Measurements from ENCODE around the gene NEURL1B. TPM values are rescaled to one million over a fixed set of nuclear protein-coding genes. Genes with fewer than 3 reads are reported as not detected.

NEURL1B gene
- polyA plus RNA-seq, 2 of the 4 experiments (the other 2 are of a cell fraction) = 0.89 to 2.1 TPM

DNA sequence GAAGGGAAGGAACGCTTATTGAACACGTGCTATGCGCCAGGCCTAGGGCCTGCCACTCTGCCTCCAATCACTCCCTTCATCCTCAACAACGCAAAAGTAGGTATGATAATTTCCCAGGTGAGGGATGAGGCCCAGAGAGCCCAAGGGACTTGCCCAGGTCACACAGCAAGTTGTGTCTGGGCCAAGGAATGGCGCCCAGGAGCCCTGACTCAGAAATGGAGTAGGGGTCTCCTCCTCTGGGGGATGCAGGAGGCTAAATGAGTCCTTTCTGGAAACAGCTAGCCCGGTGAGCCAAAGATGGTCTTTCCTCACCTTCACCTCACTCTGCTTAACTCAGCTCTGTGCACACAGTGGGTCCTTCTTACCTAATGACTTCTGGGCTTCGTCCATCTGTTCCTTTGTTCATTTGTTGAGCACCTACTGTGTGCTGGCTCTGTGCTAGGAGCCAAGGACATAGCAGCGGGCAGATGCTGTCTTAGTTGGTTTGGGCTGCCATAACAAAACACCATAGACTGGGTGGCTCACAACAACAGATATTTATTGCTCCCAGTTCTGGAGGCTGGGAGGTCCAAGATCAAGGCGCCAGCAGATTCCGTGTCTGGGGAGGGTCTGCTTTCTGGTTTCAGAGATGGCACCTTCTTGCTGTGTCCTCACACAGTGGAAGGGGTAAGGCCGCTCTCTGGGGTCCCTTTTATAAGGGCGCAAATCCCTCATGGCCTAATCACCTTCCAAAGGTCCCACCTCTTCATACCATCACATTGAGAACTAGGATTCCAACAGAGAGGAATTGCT lies 22.3 kb upstream of the NEURL1B start:
- no peak overlapping the region for H3K27ac ChIP-seq
- peaks cover 14% of the 10 kb centered on the region; the same call in 2 of the 3 replicates for H3K9me3 ChIP-seq
- H3K4me3 ChIP-seq = no peak overlapping the region
- no peak overlapping the region for H3K4me2 ChIP-seq
- DNase-seq (ENCODE audit: low read depth in 1 of 2, low spot score in 1 of 2) (no peak), ATAC-seq (no peak), FAIRE-seq (no peak)
- WGBS (ENCODE audit: missing lambda C conversion rate) = 78% methylated on average over 12 of the region's 12 CpGs
- TF ChIP-seq MAZ (IDR thresholded peaks at IDR 0.05; ENCODE audit: borderline replicate concordance, low read depth, low read length) = no peak
- no peak for TF ChIP-seq CBX8 (IDR thresholded peaks at IDR 0.05)
- ChIA-PET CTCF (interaction anchor here (1.8 kb wide), 1 partner anchor 18 kb away, joined by 4 read pairs; no protein-coding TSS in a partner anchor), POLR2A (no interaction called here)
- H3K4me1 ChIP-seq = no peaks in the 10 kb centered on the region

GRCh38 chr5:172620506-172620905 lies 20.6 kb upstream of the NEURL1B start:
- Histone ChIP-seq H3K4me3 (no peak overlapping the region), H3K4me2 (no peak overlapping the region), H3K27ac (no peak overlapping the region), H3K4me1 (no peaks in the 10 kb centered on the region), H3K9me3 (0 out of 3 replicates have a peak, but pooled peaks cover 2% of the 10 kb centered on the region)
- ATAC-seq (0 out of 6 replicates have a peak, but pooled peaks of 1 of the 2 experiments have one; percentile 14), DNase-seq (ENCODE audit: low read depth in 1 of 2, low spot score in 1 of 2) (no peak), FAIRE-seq (no peak)
- TF ChIP-seq KDM1A (IDR thresholded peaks at IDR 0.05; ENCODE audit: low read depth) = no peak
- no peak for TF ChIP-seq ZC3H11A (IDR thresholded peaks at IDR 0.05)
- TF ChIP-seq FOXS1 (CRISPR knock-in tag; IDR thresholded peaks at IDR 0.05) = no peak
- TF ChIP-seq MAFK (IDR thresholded peaks at IDR 0.05; ENCODE audit: partially characterized antibody) = no peak
- no peak for TF ChIP-seq EP300 (IDR thresholded peaks at IDR 0.05)
- TF ChIP-seq RFX5 (IDR thresholded peaks at IDR 0.05) = no peak
- TF ChIP-seq CHD4 (IDR thresholded peaks at IDR 0.05; ENCODE audit: borderline replicate concordance) = no peak
- no peak for TF ChIP-seq BHLHE40 (IDR thresholded peaks at IDR 0.05; ENCODE audit: low read depth, low read length)
- TF ChIP-seq FOSL2 (IDR thresholded peaks at IDR 0.05) = no peak
- TF ChIP-seq FOSL2 (CRISPR knock-in tag; IDR thresholded peaks at IDR 0.05) = no peak
- no peak for TF ChIP-seq HOXA7 (CRISPR knock-in tag; IDR thresholded peaks at IDR 0.05)
- whole genome bisulfite sequencing (ENCODE audit: missing lambda C conversion rate) = 63% methylated on average over 6 of the region's 6 CpGs
- ChIA-PET POLR2A (no interaction called here), CTCF (interaction anchor here (1.0 kb wide), 1 partner anchor 45 kb away, joined by 3 read pairs; no protein-coding TSS in a partner anchor)

- ChIA-PET POLR2A (no interaction called here), CTCF (interaction anchor here (2.5 kb wide), 1 partner anchor 143 kb away, joined by 8 read pairs; no protein-coding TSS in a partner anchor)
- Histone ChIP-seq H3K4me1 (no peaks in the 10 kb centered on the region), H3K27ac (no peak overlapping the region), H3K4me2 (no peak overlapping the region), H3K4me3 (no peak overlapping the region), H3K9me3 (no peaks in the 10 kb centered on the region)
- ATAC-seq (peak; percentile 31 to 55; a peak in 3 of 6 replicates), FAIRE-seq (no peak), DNase-seq (ENCODE audit: low read depth in 1 of 2, low spot score in 1 of 2) (no peak)
- TF ChIP-seq NFE2L2 (conservative IDR thresholded peaks at IDR 0.05; ENCODE audit: low read length) = no peak
- 60% methylated on average over 20 of the region's 22 CpGs for WGBS (ENCODE audit: missing lambda C conversion rate)
Observed at GRCh38 chr5:172622091-172623046, 18.7 kb upstream of the NEURL1B start.

GRCh38 chr5:172623313-172623980 lies 17.6 kb upstream of the NEURL1B start:
- ChIA-PET CTCF (interaction anchor here (0.9 to 2.5 kb wide), 2 partner anchors 74 to 145 kb away, joined by 3 to 8 read pairs; no protein-coding TSS in a partner anchor), POLR2A (no interaction called here)
- H3K27ac ChIP-seq = no peak overlapping the region
- ATAC-seq (no peak), FAIRE-seq (no peak), DNase-seq (ENCODE audit: low read depth in 1 of 2, low spot score in 1 of 2) (no peak)
- no peaks in the 10 kb centered on the region for H3K4me1 ChIP-seq
- no peak overlapping the region for H3K4me2 ChIP-seq
- H3K4me3 ChIP-seq = no peak overlapping the region
- 85% methylated on average over 9 of the region's 9 CpGs for WGBS (ENCODE audit: missing lambda C conversion rate)
- no peaks in the 10 kb centered on the region for H3K9me3 ChIP-seq
- no peak for TF ChIP-seq BHLHE40 (IDR thresholded peaks at IDR 0.05; ENCODE audit: low read depth, low read length)
- TF ChIP-seq, protein P1, sequence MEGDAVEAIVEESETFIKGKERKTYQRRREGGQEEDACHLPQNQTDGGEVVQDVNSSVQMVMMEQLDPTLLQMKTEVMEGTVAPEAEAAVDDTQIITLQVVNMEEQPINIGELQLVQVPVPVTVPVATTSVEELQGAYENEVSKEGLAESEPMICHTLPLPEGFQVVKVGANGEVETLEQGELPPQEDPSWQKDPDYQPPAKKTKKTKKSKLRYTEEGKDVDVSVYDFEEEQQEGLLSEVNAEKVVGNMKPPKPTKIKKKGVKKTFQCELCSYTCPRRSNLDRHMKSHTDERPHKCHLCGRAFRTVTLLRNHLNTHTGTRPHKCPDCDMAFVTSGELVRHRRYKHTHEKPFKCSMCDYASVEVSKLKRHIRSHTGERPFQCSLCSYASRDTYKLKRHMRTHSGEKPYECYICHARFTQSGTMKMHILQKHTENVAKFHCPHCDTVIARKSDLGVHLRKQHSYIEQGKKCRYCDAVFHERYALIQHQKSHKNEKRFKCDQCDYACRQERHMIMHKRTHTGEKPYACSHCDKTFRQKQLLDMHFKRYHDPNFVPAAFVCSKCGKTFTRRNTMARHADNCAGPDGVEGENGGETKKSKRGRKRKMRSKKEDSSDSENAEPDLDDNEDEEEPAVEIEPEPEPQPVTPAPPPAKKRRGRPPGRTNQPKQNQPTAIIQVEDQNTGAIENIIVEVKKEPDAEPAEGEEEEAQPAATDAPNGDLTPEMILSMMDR (IDR thresholded peaks at IDR 0.05) = no peak
- TF ChIP-seq HMGXB4 (CRISPR knock-in tag; IDR thresholded peaks at IDR 0.05; ENCODE audit: borderline replicate concordance) = no peak
- no peak for TF ChIP-seq PHF8 (IDR thresholded peaks at IDR 0.05; ENCODE audit: borderline replicate concordance, low read depth)
- TF ChIP-seq FOSL2 (IDR thresholded peaks at IDR 0.05) = no peak
- no peak for TF ChIP-seq FOSL2 (CRISPR knock-in tag; IDR thresholded peaks at IDR 0.05)
- TF ChIP-seq FOSB (CRISPR knock-in tag; IDR thresholded peaks at IDR 0.05) = no peak
- no peak for TF ChIP-seq FOXS1 (CRISPR knock-in tag; IDR thresholded peaks at IDR 0.05)
- TF ChIP-seq, protein P2, sequence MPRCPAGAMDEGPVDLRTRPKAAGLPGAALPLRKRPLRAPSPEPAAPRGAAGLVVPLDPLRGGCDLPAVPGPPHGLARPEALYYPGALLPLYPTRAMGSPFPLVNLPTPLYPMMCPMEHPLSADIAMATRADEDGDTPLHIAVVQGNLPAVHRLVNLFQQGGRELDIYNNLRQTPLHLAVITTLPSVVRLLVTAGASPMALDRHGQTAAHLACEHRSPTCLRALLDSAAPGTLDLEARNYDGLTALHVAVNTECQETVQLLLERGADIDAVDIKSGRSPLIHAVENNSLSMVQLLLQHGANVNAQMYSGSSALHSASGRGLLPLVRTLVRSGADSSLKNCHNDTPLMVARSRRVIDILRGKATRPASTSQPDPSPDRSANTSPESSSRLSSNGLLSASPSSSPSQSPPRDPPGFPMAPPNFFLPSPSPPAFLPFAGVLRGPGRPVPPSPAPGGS (IDR thresholded peaks at IDR 0.05) = no peak
- TF ChIP-seq ZSCAN20 (CRISPR knock-in tag; IDR thresholded peaks at IDR 0.05) = no peak
- TF ChIP-seq POLR2AphosphoS2 (conservative IDR thresholded peaks at IDR 0.05; ENCODE audit: low read length) = no peak
- no peak for TF ChIP-seq JUNB (IDR thresholded peaks at IDR 0.05)

All from A549 (cell line).